SH-SY5Y (cell line): ENCODE results near the gene MOCS1.

Source experiments
- GATA2 ChIP-seq: IDR thresholded peaks from 2 replicates; pipeline ENCODE4 v1.6.1; 2011; ENCODE audit warnings: mild to moderate bottlenecking, low read depth, low read length
- GATA3 ChIP-seq: IDR thresholded peaks from 2 replicates; pipeline ENCODE4 v1.6.1; 2011; ENCODE audit warnings: low read depth, mild to moderate bottlenecking, low read length, moderate library complexity

DNA sequence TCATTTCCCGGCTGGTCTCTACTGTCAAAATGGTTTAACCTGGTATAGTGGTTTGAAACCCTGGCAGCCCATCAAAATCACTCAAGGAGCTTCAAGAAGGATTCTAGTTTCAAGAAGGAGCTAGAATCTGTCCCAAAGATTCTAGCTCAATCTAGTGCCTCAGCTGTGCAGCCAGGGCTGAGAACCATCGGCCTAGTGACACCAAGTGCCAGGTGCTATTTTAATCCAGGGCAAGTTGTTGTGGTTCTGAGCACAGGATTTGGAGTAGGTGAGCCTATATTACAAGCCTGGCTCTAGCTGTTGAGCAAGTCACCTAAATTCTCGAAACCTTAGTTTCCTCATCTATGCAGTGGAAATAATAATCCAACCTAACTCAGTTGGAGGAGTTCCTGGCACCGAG is 3.7 kb downstream of the MOCS1 start:
- TF ChIP-seq GATA3 (no peak), GATA2 (no peak)
